Fibroblast of lung (primary cell): ENCODE measurements around the gene RTN4RL1. TPM values are rescaled to one million over a fixed set of nuclear protein-coding genes. Genes with fewer than 3 reads are reported as not detected.

Experiments
- DNase-seq, 2 donors: peaks; one replicate each; pipeline versions ENCODE4 v3.0.0 to v3.0.0-alpha.2; 2010; ENCODE audit warnings: low read depth in 2 of 2
- H2AFZ ChIP-seq: 2 replicates; pipeline ENCODE4 v1.5.1; 2012; ENCODE audit warnings: low read length, control low read depth, inconsistent platforms
- H3K27ac ChIP-seq: 2 replicates; pipeline ENCODE4 v1.5.1; 2011; ENCODE audit warnings: low read length, control low read depth; ENCODE audit not compliant: insufficient read depth
- H3K27me3 ChIP-seq: 2 replicates; pipeline ENCODE4 v1.5.1; 2011; ENCODE audit warnings: mild to moderate bottlenecking, low read length; ENCODE audit not compliant: control insufficient read depth, insufficient read depth
- H3K36me3 ChIP-seq: 2 replicates; pipeline ENCODE4 v1.5.1; 2011; ENCODE audit warnings: low read length; ENCODE audit not compliant: control insufficient read depth, insufficient read depth
- H3K4me1 ChIP-seq: 2 replicates; pipeline ENCODE4 v1.5.1; 2011; ENCODE audit warnings: low read length; ENCODE audit not compliant: control insufficient read depth, insufficient read depth; ENCODE audit errors: extremely low read depth
- H3K4me2 ChIP-seq: 2 replicates; pipeline ENCODE4 v1.5.1; 2011; ENCODE audit warnings: low read length, control low read depth; ENCODE audit not compliant: insufficient read depth; ENCODE audit errors: extremely low read depth
- H3K4me3 ChIP-seq, 4 experiments: fragments of 200-600 bp in 1 of 4; sonication (generic) in 1 of 4; replicated peaks in 1 of 4; 2 replicates each; pipeline ENCODE4 v1.5.1; 2011 to 2016; ENCODE audit warnings: low read length in 4 of 4, low read depth in 3 of 4, mild to moderate bottlenecking in 3 of 4, control low read depth in 2 of 4, inconsistent platforms in 1 of 4, mixed read lengths in 1 of 4; ENCODE audit not compliant: insufficient read depth in 1 of 4; ENCODE audit errors: control extremely low read depth in 1 of 4
- H3K79me2 ChIP-seq: 2 replicates; pipeline ENCODE4 v1.5.1; 2012; ENCODE audit warnings: mild to moderate bottlenecking, low read length, inconsistent platforms; ENCODE audit not compliant: control insufficient read depth, insufficient read depth
- H3K9ac ChIP-seq: 2 replicates; pipeline ENCODE4 v1.5.1; 2011; ENCODE audit warnings: mild to moderate bottlenecking, low read length, control low read depth; ENCODE audit not compliant: insufficient read depth
- H3K9me3 ChIP-seq: 2 replicates; pipeline ENCODE4 v1.5.1; 2012; ENCODE audit warnings: low read depth, low read length; ENCODE audit not compliant: control insufficient read depth, insufficient read depth
- H4K20me1 ChIP-seq: 2 replicates; pipeline ENCODE4 v1.5.1; 2011; ENCODE audit warnings: low read length; ENCODE audit not compliant: control insufficient read depth, insufficient read depth; ENCODE audit errors: extremely low read depth
- EZH2 ChIP-seq: IDR thresholded peaks from 2 replicates; pipeline ENCODE4 v1.5.1; 2012; ENCODE audit warnings: low read length, control low read depth, mild to moderate bottlenecking; ENCODE audit errors: missing control alignments
- polyA plus RNA-seq, 2 donors: library from polyadenylated mRNA; depleted of rRNA in 1 of 2; stranded (reverse) in 1 of 2; unstranded in 1 of 2; fragments of >200 nt; gene quantifications; 2 replicates each; pipeline ENCODE4 v1.2.1, GENCODE V29; 2011 to 2012; ENCODE audit warnings: missing spikeins in 1 of 2
- total RNA-seq: library from RNA; depleted of rRNA; stranded (reverse); fragments of >200 nt; gene quantifications from 2 replicates; pipeline ENCODE4 v1.2.1, GENCODE V29; 2014
- TF ChIP-seq, protein P1 (sequence below), 2 donors: IDR thresholded peaks in 1 of 2; conservative IDR thresholded peaks in 1 of 2; 1 replicate in 1 of 2; 2 replicates in 1 of 2; pipeline ENCODE4 v1.5.1; 2011 to 2012; ENCODE audit warnings: low read length in 2 of 2, control low read depth in 1 of 2, inconsistent platforms in 1 of 2, low read depth in 1 of 2, mild to moderate bottlenecking in 1 of 2

The RTN4RL1 gene
- total and polyA plus RNA-seq, 2 donors (not counting 1 experiment from before 2014, with no cell fraction given), result 0.39 to 0.83 TPM

DNA sequence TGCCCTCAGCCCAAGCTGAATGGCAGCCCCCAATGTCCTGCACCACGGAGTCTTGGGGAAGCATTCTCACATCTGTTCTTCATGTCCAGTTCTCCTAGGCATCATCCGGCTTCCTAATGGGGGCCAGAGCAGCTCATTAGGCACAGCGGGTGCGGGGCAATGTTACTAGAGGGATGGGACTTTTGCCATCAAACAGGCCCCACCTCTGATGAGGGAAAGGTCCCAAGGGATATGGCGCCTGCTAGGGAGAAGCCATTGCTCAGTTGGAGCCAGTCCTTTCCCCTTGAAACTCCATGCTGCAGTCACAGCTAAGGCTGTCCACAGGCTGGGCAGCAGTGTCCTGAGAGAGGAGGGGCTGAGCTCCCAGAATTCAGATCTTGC, 3.1 kb upstream of the RTN4RL1 start:
- Histone ChIP-seq H3K27me3 (peaks cover 7% of the 10 kb centered on the region), H4K20me1 (no peaks in the 10 kb centered on the region), H3K79me2 (peaks cover 6% of the 10 kb centered on the region), H3K27ac (no peak overlapping the region), H3K9me3 (no peaks in the 10 kb centered on the region), H3K9ac (no peak overlapping the region), H3K4me3 (no peak overlapping the region), H3K4me2 (no peak overlapping the region), H3K36me3 (no peaks in the 10 kb centered on the region), H3K4me1 (peaks cover 18% of the 10 kb centered on the region), H2AFZ (no peak overlapping the region)
- DNase-seq, result no peak
- no peak for TF ChIP-seq EZH2
- TF ChIP-seq, protein P1, sequence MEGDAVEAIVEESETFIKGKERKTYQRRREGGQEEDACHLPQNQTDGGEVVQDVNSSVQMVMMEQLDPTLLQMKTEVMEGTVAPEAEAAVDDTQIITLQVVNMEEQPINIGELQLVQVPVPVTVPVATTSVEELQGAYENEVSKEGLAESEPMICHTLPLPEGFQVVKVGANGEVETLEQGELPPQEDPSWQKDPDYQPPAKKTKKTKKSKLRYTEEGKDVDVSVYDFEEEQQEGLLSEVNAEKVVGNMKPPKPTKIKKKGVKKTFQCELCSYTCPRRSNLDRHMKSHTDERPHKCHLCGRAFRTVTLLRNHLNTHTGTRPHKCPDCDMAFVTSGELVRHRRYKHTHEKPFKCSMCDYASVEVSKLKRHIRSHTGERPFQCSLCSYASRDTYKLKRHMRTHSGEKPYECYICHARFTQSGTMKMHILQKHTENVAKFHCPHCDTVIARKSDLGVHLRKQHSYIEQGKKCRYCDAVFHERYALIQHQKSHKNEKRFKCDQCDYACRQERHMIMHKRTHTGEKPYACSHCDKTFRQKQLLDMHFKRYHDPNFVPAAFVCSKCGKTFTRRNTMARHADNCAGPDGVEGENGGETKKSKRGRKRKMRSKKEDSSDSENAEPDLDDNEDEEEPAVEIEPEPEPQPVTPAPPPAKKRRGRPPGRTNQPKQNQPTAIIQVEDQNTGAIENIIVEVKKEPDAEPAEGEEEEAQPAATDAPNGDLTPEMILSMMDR (conservative IDR thresholded peaks at IDR 0.05 in 1 of 2, IDR thresholded peaks at IDR 0.05 in 1 of 2; ENCODE audit: low read depth in 1 of 2, low read length in 2 of 2), result no peak

DNA sequence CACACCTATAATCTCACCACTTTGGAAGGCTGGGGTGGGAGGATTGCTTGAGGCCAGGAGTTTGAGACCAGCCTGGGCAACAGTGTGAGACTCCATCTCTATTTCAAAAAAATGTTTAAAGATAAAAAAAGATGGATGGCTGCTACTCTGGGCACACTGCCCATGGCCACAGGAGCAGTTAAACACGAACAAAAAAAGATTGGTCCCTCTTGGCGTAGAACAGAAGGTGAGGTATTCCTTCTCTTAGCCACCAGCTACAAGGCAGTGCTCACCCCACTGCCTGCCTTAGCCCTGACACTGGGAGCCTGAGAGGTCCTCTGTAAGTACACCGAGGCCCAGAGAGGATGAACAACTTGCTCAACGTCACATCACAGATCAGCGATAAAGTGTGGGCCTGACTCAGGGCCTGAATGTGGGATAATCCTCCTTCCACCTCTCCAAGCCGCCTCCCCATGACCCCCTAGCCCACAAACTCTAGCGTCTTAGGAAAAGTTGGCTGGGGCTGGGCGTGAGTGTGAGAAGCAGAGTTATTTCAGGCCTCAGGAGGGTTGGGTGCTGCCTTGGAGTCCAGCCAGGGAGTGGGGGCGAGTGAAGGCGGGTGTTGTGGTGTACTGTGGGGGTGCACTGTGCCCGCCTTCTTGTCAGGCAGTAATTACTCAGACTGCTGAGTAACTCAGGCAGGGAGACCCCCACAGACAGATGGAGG, 2.5 kb upstream of the RTN4RL1 start:
- peak in 1 of 2 donors; percentile 60 for DNase-seq
- Histone ChIP-seq H4K20me1 (no peaks in the 10 kb centered on the region), H3K9ac (no peak overlapping the region), H3K4me3 (no peak overlapping the region), H3K4me2 (no peak overlapping the region), H3K79me2 (peaks cover 6% of the 10 kb centered on the region), H3K36me3 (no peaks in the 10 kb centered on the region), H3K27ac (no peak overlapping the region), H3K9me3 (no peaks in the 10 kb centered on the region), H2AFZ (no peak overlapping the region), H3K4me1 (peaks cover 18% of the 10 kb centered on the region), H3K27me3 (peaks cover 12% of the 10 kb centered on the region)
- TF ChIP-seq EZH2, result no peak
- TF ChIP-seq, protein P1 (conservative IDR thresholded peaks at IDR 0.05 in 1 of 2, IDR thresholded peaks at IDR 0.05 in 1 of 2; ENCODE audit: low read depth in 1 of 2, low read length in 2 of 2), result no peak

DNA sequence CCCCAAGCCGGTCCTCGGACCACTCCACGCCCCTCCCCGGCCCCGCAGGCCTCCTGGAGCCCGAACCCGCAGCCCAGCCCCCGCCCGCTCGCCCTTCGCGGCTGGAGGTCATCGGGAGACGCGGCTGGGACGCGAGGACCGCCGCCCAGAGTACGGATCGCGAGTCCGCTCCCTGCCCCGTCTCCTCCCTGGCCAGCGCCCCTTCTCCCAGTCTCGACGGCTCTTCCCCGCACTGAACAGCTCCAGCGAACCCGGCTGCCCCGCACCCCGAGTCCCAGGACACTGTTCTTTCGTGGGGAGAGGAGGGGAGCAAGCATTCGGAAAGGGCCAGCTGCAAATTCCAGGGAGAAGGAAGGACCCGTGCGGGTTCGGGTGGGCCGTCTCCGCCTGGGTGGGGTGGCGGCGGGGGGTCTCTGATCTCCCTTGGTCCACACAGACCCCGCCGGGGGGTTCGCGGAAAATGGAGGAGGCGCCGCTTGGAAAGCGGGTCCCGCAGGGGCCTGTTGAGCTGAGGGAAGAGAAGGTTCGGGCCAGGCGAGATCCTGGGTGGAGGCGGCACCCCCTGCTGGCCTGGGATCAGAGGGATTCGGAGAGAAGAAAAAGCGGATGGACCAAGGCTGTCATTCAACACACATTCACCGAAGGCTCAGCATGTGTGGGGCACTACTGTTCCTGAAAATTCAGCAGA, 632 bp upstream of the RTN4RL1 start:
- Histone ChIP-seq H3K27me3 (peaks cover 20% of the 10 kb centered on the region), H3K4me2 (peak overlapping the region; percentile 92), H3K4me3 (peak overlapping the region in 3 of 4 experiments; percentile 37 to 51 (median 48)), H3K36me3 (no peaks in the 10 kb centered on the region), H3K9ac (peak overlapping the region; percentile 16), H4K20me1 (no peaks in the 10 kb centered on the region), H2AFZ (peak overlapping the region; percentile 41), H3K9me3 (no peaks in the 10 kb centered on the region), H3K4me1 (peaks cover 14% of the 10 kb centered on the region), H3K79me2 (peaks cover under 1% of the 10 kb centered on the region), H3K27ac (no peak overlapping the region)
- peak; percentile 54 to 72 for DNase-seq
- no peak for TF ChIP-seq EZH2
- TF ChIP-seq, protein P1 (conservative IDR thresholded peaks at IDR 0.05 in 1 of 2, IDR thresholded peaks at IDR 0.05 in 1 of 2; ENCODE audit: low read depth in 1 of 2, low read length in 2 of 2), result peak; percentile 72 to 80
